Liver (tissue), 3 donors: ENCODE measurements around the gene OR8U1.

Source experiments
- FOXA2 ChIP-seq: IDR thresholded peaks from 2 replicates; pipeline ENCODE4 v1.6.1; 2016; ENCODE audit warnings: antibody characterized with exemption
- RAD21 ChIP-seq, 2 donors: IDR thresholded peaks; 2 replicates each; pipeline ENCODE4 v1.6.1; 2016; ENCODE audit warnings: antibody characterized with exemption in 2 of 2, mild to moderate bottlenecking in 2 of 2
- RXRA ChIP-seq, 2 donors: IDR thresholded peaks; 2 replicates each; pipeline ENCODE4 v1.6.1; 2017 to 2018; ENCODE audit warnings: antibody characterized with exemption in 2 of 2, mild to moderate bottlenecking in 1 of 2
- TAF1 ChIP-seq: conservative IDR thresholded peaks from 2 replicates; pipeline ENCODE4 v1.6.1; 2016; ENCODE audit warnings: antibody characterized with exemption, mild to moderate bottlenecking
- YY1 ChIP-seq: IDR thresholded peaks from 2 replicates; pipeline ENCODE4 v1.6.1; 2016; ENCODE audit warnings: antibody characterized with exemption, mild to moderate bottlenecking
- TF ChIP-seq, protein P1 (sequence below): fragments of 150-350 bp; IDR thresholded peaks from 2 replicates; pipeline ENCODE4 v1.5.1; 2017; ENCODE audit warnings: improper control_type of control experiment, low read depth, low read length; ENCODE audit not compliant: missing input control
- TF ChIP-seq, protein P2 (sequence below): IDR thresholded peaks from 2 replicates; pipeline ENCODE4 v1.6.1; 2016; ENCODE audit warnings: antibody characterized with exemption
- TF ChIP-seq, protein P3 (sequence below): IDR thresholded peaks from 2 replicates; pipeline ENCODE4 v1.6.1; 2016; ENCODE audit warnings: antibody characterized with exemption
- TF ChIP-seq, protein P4 (sequence below): IDR thresholded peaks from 2 replicates; pipeline ENCODE4 v1.6.1; 2016; ENCODE audit warnings: antibody characterized with exemption
- TF ChIP-seq, protein P5 (sequence below): IDR thresholded peaks from 2 replicates; pipeline ENCODE4 v1.6.1; 2016; ENCODE audit warnings: antibody characterized with exemption, mild to moderate bottlenecking
- donor health status: healthy.
- donor health status: healthy.

DNA sequence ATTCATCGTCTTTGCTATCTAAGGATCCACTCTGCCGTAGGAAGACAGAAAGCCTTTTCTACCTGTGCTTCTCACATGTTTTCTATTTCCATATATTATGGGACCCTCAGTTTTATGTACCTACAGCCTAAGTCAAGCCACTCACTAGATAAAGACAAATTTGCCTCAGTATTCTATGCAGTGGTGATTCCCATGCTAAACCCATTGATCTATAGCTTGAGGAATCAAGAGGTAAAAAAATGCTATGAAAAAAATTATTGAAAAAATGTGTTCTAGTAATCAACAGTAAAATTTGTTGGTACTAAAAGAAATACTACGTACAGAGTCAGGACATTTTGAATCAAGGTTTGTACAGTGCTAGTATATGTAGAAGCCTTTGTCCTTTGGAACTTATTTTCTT lies 19.0 kb downstream of the OR8U1 start:
- TF ChIP-seq, protein P1, sequence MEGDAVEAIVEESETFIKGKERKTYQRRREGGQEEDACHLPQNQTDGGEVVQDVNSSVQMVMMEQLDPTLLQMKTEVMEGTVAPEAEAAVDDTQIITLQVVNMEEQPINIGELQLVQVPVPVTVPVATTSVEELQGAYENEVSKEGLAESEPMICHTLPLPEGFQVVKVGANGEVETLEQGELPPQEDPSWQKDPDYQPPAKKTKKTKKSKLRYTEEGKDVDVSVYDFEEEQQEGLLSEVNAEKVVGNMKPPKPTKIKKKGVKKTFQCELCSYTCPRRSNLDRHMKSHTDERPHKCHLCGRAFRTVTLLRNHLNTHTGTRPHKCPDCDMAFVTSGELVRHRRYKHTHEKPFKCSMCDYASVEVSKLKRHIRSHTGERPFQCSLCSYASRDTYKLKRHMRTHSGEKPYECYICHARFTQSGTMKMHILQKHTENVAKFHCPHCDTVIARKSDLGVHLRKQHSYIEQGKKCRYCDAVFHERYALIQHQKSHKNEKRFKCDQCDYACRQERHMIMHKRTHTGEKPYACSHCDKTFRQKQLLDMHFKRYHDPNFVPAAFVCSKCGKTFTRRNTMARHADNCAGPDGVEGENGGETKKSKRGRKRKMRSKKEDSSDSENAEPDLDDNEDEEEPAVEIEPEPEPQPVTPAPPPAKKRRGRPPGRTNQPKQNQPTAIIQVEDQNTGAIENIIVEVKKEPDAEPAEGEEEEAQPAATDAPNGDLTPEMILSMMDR: no peak
- TF ChIP-seq TAF1 (no peak), YY1 (no peak), RXRA (IDR thresholded peaks at IDR 0.05) (no peak), RAD21 (IDR thresholded peaks at IDR 0.05) (no peak), FOXA2 (no peak)
- TF ChIP-seq, protein P2, sequence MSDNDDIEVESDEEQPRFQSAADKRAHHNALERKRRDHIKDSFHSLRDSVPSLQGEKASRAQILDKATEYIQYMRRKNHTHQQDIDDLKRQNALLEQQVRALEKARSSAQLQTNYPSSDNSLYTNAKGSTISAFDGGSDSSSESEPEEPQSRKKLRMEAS: no peak
- TF ChIP-seq, protein P3, sequence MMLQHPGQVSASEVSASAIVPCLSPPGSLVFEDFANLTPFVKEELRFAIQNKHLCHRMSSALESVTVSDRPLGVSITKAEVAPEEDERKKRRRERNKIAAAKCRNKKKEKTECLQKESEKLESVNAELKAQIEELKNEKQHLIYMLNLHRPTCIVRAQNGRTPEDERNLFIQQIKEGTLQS: no peak
- TF ChIP-seq, protein P4, sequence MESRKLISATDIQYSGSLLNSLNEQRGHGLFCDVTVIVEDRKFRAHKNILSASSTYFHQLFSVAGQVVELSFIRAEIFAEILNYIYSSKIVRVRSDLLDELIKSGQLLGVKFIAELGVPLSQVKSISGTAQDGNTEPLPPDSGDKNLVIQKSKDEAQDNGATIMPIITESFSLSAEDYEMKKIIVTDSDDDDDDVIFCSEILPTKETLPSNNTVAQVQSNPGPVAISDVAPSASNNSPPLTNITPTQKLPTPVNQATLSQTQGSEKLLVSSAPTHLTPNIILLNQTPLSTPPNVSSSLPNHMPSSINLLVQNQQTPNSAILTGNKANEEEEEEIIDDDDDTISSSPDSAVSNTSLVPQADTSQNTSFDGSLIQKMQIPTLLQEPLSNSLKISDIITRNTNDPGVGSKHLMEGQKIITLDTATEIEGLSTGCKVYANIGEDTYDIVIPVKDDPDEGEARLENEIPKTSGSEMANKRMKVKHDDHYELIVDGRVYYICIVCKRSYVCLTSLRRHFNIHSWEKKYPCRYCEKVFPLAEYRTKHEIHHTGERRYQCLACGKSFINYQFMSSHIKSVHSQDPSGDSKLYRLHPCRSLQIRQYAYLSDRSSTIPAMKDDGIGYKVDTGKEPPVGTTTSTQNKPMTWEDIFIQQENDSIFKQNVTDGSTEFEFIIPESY: no peak
- TF ChIP-seq, protein P5, sequence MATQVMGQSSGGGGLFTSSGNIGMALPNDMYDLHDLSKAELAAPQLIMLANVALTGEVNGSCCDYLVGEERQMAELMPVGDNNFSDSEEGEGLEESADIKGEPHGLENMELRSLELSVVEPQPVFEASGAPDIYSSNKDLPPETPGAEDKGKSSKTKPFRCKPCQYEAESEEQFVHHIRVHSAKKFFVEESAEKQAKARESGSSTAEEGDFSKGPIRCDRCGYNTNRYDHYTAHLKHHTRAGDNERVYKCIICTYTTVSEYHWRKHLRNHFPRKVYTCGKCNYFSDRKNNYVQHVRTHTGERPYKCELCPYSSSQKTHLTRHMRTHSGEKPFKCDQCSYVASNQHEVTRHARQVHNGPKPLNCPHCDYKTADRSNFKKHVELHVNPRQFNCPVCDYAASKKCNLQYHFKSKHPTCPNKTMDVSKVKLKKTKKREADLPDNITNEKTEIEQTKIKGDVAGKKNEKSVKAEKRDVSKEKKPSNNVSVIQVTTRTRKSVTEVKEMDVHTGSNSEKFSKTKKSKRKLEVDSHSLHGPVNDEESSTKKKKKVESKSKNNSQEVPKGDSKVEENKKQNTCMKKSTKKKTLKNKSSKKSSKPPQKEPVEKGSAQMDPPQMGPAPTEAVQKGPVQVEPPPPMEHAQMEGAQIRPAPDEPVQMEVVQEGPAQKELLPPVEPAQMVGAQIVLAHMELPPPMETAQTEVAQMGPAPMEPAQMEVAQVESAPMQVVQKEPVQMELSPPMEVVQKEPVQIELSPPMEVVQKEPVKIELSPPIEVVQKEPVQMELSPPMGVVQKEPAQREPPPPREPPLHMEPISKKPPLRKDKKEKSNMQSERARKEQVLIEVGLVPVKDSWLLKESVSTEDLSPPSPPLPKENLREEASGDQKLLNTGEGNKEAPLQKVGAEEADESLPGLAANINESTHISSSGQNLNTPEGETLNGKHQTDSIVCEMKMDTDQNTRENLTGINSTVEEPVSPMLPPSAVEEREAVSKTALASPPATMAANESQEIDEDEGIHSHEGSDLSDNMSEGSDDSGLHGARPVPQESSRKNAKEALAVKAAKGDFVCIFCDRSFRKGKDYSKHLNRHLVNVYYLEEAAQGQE: no peak
